ENCODE results near the gene MTHFD2L. TPM values are rescaled to one million over a fixed set of nuclear protein-coding genes. Genes with fewer than 3 reads are reported as not detected.

The MTHFD2L gene
- total and polyA plus RNA-seq, 2 of the 8 experiments (the other 6 are each of a cell fraction or from before 2014, with no cell fraction given) = 5.4 to 15.0 TPM

DNA sequence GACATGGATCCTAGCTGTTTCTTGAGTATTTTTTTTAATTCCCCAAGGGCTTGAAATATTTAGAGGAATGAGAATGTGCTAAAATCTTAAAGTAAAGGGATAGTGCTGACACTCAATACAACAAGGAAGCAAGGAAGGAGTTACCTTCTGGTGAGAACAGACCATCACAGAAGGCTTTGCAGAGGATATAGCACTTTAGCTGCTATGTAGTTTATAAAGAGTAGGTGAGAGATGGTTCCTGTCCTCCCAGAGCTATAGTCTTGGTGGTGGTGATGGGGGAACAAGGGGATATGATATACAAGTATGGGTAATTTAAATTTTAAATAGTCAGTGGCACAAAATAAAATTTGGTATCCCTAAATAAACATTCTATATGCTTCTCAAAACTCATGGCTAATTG, 47.6 kb downstream of the MTHFD2L start (continued):
- TF ChIP-seq, protein P1, sequence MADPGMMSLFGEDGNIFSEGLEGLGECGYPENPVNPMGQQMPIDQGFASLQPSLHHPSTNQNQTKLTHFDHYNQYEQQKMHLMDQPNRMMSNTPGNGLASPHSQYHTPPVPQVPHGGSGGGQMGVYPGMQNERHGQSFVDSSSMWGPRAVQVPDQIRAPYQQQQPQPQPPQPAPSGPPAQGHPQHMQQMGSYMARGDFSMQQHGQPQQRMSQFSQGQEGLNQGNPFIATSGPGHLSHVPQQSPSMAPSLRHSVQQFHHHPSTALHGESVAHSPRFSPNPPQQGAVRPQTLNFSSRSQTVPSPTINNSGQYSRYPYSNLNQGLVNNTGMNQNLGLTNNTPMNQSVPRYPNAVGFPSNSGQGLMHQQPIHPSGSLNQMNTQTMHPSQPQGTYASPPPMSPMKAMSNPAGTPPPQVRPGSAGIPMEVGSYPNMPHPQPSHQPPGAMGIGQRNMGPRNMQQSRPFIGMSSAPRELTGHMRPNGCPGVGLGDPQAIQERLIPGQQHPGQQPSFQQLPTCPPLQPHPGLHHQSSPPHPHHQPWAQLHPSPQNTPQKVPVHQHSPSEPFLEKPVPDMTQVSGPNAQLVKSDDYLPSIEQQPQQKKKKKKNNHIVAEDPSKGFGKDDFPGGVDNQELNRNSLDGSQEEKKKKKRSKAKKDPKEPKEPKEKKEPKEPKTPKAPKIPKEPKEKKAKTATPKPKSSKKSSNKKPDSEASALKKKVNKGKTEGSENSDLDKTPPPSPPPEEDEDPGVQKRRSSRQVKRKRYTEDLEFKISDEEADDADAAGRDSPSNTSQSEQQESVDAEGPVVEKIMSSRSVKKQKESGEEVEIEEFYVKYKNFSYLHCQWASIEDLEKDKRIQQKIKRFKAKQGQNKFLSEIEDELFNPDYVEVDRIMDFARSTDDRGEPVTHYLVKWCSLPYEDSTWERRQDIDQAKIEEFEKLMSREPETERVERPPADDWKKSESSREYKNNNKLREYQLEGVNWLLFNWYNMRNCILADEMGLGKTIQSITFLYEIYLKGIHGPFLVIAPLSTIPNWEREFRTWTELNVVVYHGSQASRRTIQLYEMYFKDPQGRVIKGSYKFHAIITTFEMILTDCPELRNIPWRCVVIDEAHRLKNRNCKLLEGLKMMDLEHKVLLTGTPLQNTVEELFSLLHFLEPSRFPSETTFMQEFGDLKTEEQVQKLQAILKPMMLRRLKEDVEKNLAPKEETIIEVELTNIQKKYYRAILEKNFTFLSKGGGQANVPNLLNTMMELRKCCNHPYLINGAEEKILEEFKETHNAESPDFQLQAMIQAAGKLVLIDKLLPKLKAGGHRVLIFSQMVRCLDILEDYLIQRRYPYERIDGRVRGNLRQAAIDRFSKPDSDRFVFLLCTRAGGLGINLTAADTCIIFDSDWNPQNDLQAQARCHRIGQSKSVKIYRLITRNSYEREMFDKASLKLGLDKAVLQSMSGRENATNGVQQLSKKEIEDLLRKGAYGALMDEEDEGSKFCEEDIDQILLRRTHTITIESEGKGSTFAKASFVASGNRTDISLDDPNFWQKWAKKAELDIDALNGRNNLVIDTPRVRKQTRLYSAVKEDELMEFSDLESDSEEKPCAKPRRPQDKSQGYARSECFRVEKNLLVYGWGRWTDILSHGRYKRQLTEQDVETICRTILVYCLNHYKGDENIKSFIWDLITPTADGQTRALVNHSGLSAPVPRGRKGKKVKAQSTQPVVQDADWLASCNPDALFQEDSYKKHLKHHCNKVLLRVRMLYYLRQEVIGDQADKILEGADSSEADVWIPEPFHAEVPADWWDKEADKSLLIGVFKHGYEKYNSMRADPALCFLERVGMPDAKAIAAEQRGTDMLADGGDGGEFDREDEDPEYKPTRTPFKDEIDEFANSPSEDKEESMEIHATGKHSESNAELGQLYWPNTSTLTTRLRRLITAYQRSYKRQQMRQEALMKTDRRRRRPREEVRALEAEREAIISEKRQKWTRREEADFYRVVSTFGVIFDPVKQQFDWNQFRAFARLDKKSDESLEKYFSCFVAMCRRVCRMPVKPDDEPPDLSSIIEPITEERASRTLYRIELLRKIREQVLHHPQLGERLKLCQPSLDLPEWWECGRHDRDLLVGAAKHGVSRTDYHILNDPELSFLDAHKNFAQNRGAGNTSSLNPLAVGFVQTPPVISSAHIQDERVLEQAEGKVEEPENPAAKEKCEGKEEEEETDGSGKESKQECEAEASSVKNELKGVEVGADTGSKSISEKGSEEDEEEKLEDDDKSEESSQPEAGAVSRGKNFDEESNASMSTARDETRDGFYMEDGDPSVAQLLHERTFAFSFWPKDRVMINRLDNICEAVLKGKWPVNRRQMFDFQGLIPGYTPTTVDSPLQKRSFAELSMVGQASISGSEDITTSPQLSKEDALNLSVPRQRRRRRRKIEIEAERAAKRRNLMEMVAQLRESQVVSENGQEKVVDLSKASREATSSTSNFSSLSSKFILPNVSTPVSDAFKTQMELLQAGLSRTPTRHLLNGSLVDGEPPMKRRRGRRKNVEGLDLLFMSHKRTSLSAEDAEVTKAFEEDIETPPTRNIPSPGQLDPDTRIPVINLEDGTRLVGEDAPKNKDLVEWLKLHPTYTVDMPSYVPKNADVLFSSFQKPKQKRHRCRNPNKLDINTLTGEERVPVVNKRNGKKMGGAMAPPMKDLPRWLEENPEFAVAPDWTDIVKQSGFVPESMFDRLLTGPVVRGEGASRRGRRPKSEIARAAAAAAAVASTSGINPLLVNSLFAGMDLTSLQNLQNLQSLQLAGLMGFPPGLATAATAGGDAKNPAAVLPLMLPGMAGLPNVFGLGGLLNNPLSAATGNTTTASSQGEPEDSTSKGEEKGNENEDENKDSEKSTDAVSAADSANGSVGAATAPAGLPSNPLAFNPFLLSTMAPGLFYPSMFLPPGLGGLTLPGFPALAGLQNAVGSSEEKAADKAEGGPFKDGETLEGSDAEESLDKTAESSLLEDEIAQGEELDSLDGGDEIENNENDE (IDR thresholded peaks at IDR 0.05; ENCODE audit: insufficient replicate concordance, low read length) = no peak
- TF ChIP-seq POLR2AphosphoS5 (IDR thresholded peaks at IDR 0.05; ENCODE audit: low read depth, low read length) = no peak

Measured in H1 (cell line).